Keratinocyte (primary cell): ENCODE data around the gene PLB1. TPM values are rescaled to one million over a fixed set of nuclear protein-coding genes. Genes with fewer than 3 reads are reported as not detected.

Source experiments
- DNase-seq: peaks from one replicate; pipeline ENCODE4 v3.0.0-alpha.2; 2011; ENCODE audit warnings: low read depth, missing footprints, low spot score
- FAIRE-seq: peaks from 2 replicates; lab custom pipeline; 2011; peaks lifted over from hg19 to GRCh38; lab: Jason Lieb, UNC
- H2AFZ ChIP-seq: 2 replicates; pipeline ENCODE4 v1.6.0; 2012; ENCODE audit warnings: low read length, control low read depth, inconsistent platforms; ENCODE audit not compliant: control insufficient read depth
- H3K27ac ChIP-seq: 2 replicates; pipeline ENCODE4 v1.5.1; 2011; ENCODE audit warnings: low read length; ENCODE audit not compliant: control insufficient read depth, insufficient read depth
- H3K27me3 ChIP-seq: 3 replicates; pipeline ENCODE4 v1.6.0; 2011; ENCODE audit warnings: low read length; ENCODE audit not compliant: control insufficient read depth, insufficient read depth; ENCODE audit errors: extremely low read depth
- H3K36me3 ChIP-seq, 2 experiments: 2 replicates in 1 of 2; 3 replicates in 1 of 2; pipeline ENCODE4 v1.5.1; 2011; ENCODE audit warnings: low read length in 2 of 2, mild to moderate bottlenecking in 1 of 2; ENCODE audit not compliant: control insufficient read depth in 2 of 2, insufficient read depth in 2 of 2; ENCODE audit errors: extremely low read depth in 1 of 2
- H3K4me1 ChIP-seq: 3 replicates; pipeline ENCODE4 v1.5.1; 2011; ENCODE audit warnings: low read length; ENCODE audit not compliant: control insufficient read depth, insufficient read depth; ENCODE audit errors: extremely low read depth
- H3K4me2 ChIP-seq: 3 replicates; pipeline ENCODE4 v1.6.0; 2011; ENCODE audit warnings: low read depth, low read length; ENCODE audit not compliant: control insufficient read depth, insufficient read depth; ENCODE audit errors: extremely low read depth
- H3K4me3 ChIP-seq, 3 experiments: fragments of 200-600 bp in 1 of 3; sonication (generic) in 1 of 3; 2 replicates in 2 of 3; 3 replicates in 1 of 3; pipeline ENCODE4 v1.5.1; 2011 to 2016; ENCODE audit warnings: low read length in 3 of 3, mild to moderate bottlenecking in 3 of 3, control low read depth in 2 of 3, inconsistent platforms in 1 of 3, low read depth in 1 of 3, mixed read lengths in 1 of 3, mixed run types in 1 of 3, moderate library complexity in 1 of 3; ENCODE audit not compliant: control insufficient read depth in 2 of 3, insufficient read depth in 2 of 3; ENCODE audit errors: extremely low read depth in 1 of 3
- H3K79me2 ChIP-seq: 2 replicates; pipeline ENCODE4 v1.6.0; 2012; ENCODE audit warnings: low read length; ENCODE audit not compliant: control insufficient read depth, insufficient read depth
- H3K9ac ChIP-seq: 3 replicates; pipeline ENCODE4 v1.6.0; 2011; ENCODE audit warnings: low read length; ENCODE audit not compliant: control insufficient read depth, insufficient read depth; ENCODE audit errors: extremely low read depth
- H3K9me1 ChIP-seq: 3 replicates; pipeline ENCODE4 v1.6.0; 2011; ENCODE audit warnings: low read length; ENCODE audit not compliant: control insufficient read depth, insufficient read depth; ENCODE audit errors: extremely low read depth
- H3K9me3 ChIP-seq: 2 replicates; pipeline ENCODE4 v1.5.1; 2012; ENCODE audit warnings: low read depth, low read length; ENCODE audit not compliant: control insufficient read depth
- H4K20me1 ChIP-seq: 3 replicates; pipeline ENCODE4 v1.6.0; 2011; ENCODE audit warnings: low read length; ENCODE audit not compliant: control insufficient read depth, insufficient read depth; ENCODE audit errors: extremely low read depth
- EZH2 ChIP-seq: IDR thresholded peaks from one replicate; pipeline ENCODE4 v1.6.1; 2012; ENCODE audit warnings: inconsistent platforms, mild to moderate bottlenecking, low read length, moderate library complexity
- dilution Hi-C: fragments of 300-500 bp; cut with MboI; formaldehyde crosslinking; loops from one replicate; pipeline ENCODE4 v1.7.0; 2020; ENCODE audit warnings: low sequenced_read_pairs; ENCODE audit not compliant: extremely low pct_ligation_motif_present
- polyA plus RNA-seq, 5 experiments: library from polyadenylated mRNA; depleted of rRNA in 3 of 5; stranded (reverse) in 3 of 5; stranded (forward) in 1 of 5; unstranded in 1 of 5; fragments of >200 nt; gene quantifications; 1 replicate in 1 of 5; 2 replicates in 3 of 5; 3 replicates in 1 of 5; pipeline versions ENCODE4 v1.2.1 to v1.2.3, GENCODE V29; 2011 to 2012; ENCODE audit warnings: missing spikeins in 2 of 5, low read depth in 1 of 5, low replicate concordance in 1 of 5
- TF ChIP-seq, protein P1 (sequence below), 3 experiments: IDR thresholded peaks in 1 of 3; conservative IDR thresholded peaks in 1 of 3; optimal IDR thresholded peaks in 1 of 3; 2 replicates in 2 of 3; 3 replicates in 1 of 3; pipeline versions ENCODE3 to v1.5.1; 2011; ENCODE audit warnings: low read length in 3 of 3, mild to moderate bottlenecking in 3 of 3, moderate library complexity in 2 of 3, control low read depth in 1 of 3, inconsistent platforms in 1 of 3; ENCODE audit not compliant: insufficient read depth in 2 of 3; ENCODE audit errors: extremely low read depth in 1 of 3

Gene PLB1
- polyA plus RNA-seq, 1 donor (not counting 4 experiments of a cell fraction or from before 2014, with no cell fraction given), result 6.7 TPM

DNA sequence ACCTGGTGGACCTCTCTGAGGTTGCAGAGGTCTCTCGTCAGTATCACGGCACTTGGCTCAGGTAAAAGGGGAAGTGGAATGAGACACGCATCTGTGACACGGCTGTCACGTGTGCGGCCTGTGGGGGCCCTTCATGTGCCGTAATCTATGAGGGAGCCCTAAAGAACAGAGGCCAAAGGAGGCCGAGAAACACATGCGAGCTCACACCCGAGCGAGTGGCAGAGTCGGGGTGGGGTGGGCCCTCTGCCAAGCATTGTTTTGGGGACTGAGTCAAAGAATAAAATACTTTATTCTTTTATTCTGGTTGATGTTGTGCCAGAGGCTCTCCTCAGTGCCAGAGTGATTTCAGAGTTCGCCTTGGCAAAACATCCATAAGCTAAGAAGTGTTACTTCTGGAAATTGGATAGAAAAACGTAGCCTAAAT, 43.3 kb downstream of the PLB1 start:
- no peaks in the 10 kb centered on the region for H3K79me2 ChIP-seq
- H3K36me3 ChIP-seq, result no peaks in the 10 kb centered on the region
- DNase-seq (no peak), FAIRE-seq (no peak)
- no peaks in the 10 kb centered on the region for H4K20me1 ChIP-seq
- H3K27ac ChIP-seq, result no peak overlapping the region
- no peak overlapping the region for H3K4me3 ChIP-seq
- H2AFZ ChIP-seq, result no peak overlapping the region
- dilution Hi-C loops, result no loop called here
- H3K4me1 ChIP-seq, result peaks cover 2% of the 10 kb centered on the region
- H3K9me1 ChIP-seq, result no peaks in the 10 kb centered on the region
- TF ChIP-seq EZH2, result no peak
- TF ChIP-seq, protein P1, sequence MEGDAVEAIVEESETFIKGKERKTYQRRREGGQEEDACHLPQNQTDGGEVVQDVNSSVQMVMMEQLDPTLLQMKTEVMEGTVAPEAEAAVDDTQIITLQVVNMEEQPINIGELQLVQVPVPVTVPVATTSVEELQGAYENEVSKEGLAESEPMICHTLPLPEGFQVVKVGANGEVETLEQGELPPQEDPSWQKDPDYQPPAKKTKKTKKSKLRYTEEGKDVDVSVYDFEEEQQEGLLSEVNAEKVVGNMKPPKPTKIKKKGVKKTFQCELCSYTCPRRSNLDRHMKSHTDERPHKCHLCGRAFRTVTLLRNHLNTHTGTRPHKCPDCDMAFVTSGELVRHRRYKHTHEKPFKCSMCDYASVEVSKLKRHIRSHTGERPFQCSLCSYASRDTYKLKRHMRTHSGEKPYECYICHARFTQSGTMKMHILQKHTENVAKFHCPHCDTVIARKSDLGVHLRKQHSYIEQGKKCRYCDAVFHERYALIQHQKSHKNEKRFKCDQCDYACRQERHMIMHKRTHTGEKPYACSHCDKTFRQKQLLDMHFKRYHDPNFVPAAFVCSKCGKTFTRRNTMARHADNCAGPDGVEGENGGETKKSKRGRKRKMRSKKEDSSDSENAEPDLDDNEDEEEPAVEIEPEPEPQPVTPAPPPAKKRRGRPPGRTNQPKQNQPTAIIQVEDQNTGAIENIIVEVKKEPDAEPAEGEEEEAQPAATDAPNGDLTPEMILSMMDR (optimal IDR thresholded peaks at IDR 0.05 in 1 of 3, IDR thresholded peaks at IDR 0.05 in 1 of 3, conservative IDR thresholded peaks at IDR 0.05 in 1 of 3; ENCODE audit: extremely low read depth in 1 of 3, insufficient read depth in 2 of 3, low read length in 3 of 3), result no peak
- no peak overlapping the region for H3K9ac ChIP-seq
- no peaks in the 10 kb centered on the region for H3K9me3 ChIP-seq
- H3K4me2 ChIP-seq, result no peak overlapping the region
- H3K27me3 ChIP-seq, result no peaks in the 10 kb centered on the region

DNA sequence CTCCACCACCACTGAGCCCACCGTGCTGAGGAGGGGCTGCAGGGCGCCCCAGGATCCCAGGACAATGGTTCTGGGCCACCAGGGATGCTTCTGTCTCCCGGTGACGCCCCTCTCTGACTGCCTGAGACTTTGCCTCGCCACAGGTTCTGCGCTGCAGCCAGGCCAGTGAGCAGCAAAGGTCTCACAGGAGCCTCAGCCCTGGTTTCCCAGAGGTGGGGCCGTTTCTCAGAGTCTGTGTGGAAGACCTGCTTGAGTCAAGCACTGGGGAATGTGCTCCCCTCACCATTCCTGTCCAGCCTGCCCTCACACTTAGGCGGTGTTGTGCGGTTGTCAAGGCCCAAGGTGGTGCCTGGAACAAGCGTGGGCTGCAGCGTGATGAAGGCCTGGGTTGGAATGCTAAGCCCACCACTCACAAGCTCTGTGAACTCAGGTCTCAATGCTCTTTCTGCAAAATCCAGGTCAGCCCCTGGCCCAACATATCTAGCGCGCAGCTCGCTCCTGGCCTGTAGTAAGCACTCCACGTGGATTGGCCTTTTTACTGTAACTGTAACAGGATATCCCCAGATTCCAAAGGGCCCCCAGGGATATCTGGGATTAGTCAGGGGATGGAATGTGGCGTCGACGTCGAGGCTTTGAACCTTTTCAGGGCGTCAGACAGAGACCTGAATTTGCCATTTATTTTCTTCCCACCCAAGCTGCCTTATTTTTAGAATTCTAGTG, 47.6 kb downstream of the PLB1 start:
- no peak overlapping the region for H2AFZ ChIP-seq
- no peak for DNase-seq

More for the DNA sequence above, 47.6 kb downstream of the PLB1 start:
- Histone ChIP-seq H3K9ac (no peak overlapping the region), H3K36me3 (no peaks in the 10 kb centered on the region), H3K9me3 (no peaks in the 10 kb centered on the region), H3K27me3 (no peaks in the 10 kb centered on the region), H3K4me2 (no peak overlapping the region), H3K9me1 (no peaks in the 10 kb centered on the region), H4K20me1 (no peaks in the 10 kb centered on the region), H3K79me2 (no peaks in the 10 kb centered on the region), H3K27ac (no peak overlapping the region), H3K4me1 (peaks cover 32% of the 10 kb centered on the region), H3K4me3 (no peak overlapping the region)
- TF ChIP-seq, protein P1 (optimal IDR thresholded peaks at IDR 0.05 in 1 of 3, IDR thresholded peaks at IDR 0.05 in 1 of 3, conservative IDR thresholded peaks at IDR 0.05 in 1 of 3; ENCODE audit: extremely low read depth in 1 of 3, insufficient read depth in 2 of 3, low read length in 3 of 3), result no peak
- no peak for TF ChIP-seq EZH2
- no peak for FAIRE-seq
- dilution Hi-C loops, result no loop called here
